Lower lobe of right lung (tissue), 2 donors: Measurements from ENCODE around the gene IRS2. TPM values are rescaled to one million over a fixed set of nuclear protein-coding genes. Genes with fewer than 3 reads are reported as not detected.

Experiments
- ATAC-seq, 2 donors: fragments of 200-7000 bp; cut with Tn5 transposase; one replicate each; pipeline ENCODE4 v1.9.1; 2020 to 2022; ENCODE audit warnings: mild to moderate bottlenecking in 2 of 2, moderate library complexity in 2 of 2
- DNase-seq: peaks from one replicate; pipeline ENCODE4 v3.0.0-alpha.2; 2020
- H3K27ac ChIP-seq: fragments of 200-600 bp; one replicate; pipeline ENCODE4 v1.8.0; 2022
- H3K27me3 ChIP-seq: fragments of 200-600 bp; one replicate; pipeline ENCODE4 v1.8.0; 2022; ENCODE audit warnings: low read depth
- H3K36me3 ChIP-seq: fragments of 200-600 bp; one replicate; pipeline ENCODE4 v1.8.0; 2022; ENCODE audit warnings: mild to moderate bottlenecking
- H3K4me1 ChIP-seq: fragments of 200-600 bp; one replicate; pipeline ENCODE4 v1.8.0; 2022
- H3K4me3 ChIP-seq: fragments of 200-600 bp; one replicate; pipeline ENCODE4 v1.8.0; 2022; ENCODE audit warnings: mild to moderate bottlenecking
- H3K9me3 ChIP-seq: fragments of 200-600 bp; one replicate; pipeline ENCODE4 v1.8.0; 2022
- intact Hi-C: fragments of 100-400 bp; cut with DNase I; formaldehyde crosslinking; loops from one replicate; pipeline ENCODE4 v1.11.0; 2022
- total RNA-seq: library from RNA; stranded (reverse); fragmentation: NEBNext Ultra II Directional; extraction: Animal tissue kit (Norgen Biotek cat#: 25700); gene quantifications from one replicate; pipeline ENCODE4 v1.2.1, GENCODE V29; 2021
- TF ChIP-seq, protein P1 (sequence below): fragments of 200-600 bp; IDR thresholded peaks from one replicate; pipeline ENCODE4 v1.8.0; 2022; ENCODE audit warnings: antibody characterized with exemption, mild to moderate bottlenecking
- donor health status: DM: no; HTN: yes; CAD: no; lungs with severe emphysema.

IRS2 gene
- total RNA-seq, 1 donor from 2014 or later, result 34.0 TPM

DNA sequence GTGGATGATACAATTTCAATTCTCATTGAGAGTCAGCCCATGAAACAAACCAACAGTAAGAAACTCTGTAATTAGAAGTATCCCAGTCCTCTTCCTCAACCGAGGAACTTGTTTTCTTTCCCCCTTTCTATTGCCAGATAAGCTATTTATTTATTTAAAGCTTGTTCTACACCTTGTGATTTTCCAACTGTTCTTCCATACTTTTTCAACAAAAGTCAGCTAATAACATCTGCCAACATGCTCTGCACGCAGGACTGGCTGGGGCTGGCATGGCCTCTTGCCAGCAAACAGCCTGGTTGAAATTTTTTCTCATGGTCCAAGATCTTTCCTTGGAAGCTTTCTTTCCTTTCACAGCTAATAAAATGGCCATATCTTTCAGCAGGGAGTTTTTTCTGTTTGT, 2.9 kb upstream of the IRS2 start:
- DNase-seq (no peak), ATAC-seq (no peak)
- H3K27ac ChIP-seq, result no peak overlapping the region
- peaks cover 2% of the 10 kb centered on the region for H3K36me3 ChIP-seq
- peaks cover 6% of the 10 kb centered on the region for H3K27me3 ChIP-seq
- TF ChIP-seq, protein P1, sequence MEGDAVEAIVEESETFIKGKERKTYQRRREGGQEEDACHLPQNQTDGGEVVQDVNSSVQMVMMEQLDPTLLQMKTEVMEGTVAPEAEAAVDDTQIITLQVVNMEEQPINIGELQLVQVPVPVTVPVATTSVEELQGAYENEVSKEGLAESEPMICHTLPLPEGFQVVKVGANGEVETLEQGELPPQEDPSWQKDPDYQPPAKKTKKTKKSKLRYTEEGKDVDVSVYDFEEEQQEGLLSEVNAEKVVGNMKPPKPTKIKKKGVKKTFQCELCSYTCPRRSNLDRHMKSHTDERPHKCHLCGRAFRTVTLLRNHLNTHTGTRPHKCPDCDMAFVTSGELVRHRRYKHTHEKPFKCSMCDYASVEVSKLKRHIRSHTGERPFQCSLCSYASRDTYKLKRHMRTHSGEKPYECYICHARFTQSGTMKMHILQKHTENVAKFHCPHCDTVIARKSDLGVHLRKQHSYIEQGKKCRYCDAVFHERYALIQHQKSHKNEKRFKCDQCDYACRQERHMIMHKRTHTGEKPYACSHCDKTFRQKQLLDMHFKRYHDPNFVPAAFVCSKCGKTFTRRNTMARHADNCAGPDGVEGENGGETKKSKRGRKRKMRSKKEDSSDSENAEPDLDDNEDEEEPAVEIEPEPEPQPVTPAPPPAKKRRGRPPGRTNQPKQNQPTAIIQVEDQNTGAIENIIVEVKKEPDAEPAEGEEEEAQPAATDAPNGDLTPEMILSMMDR, result no peak
- intact Hi-C loops, result no loop called here
- H3K4me1 ChIP-seq, result peaks cover 26% of the 10 kb centered on the region
- no peaks in the 10 kb centered on the region for H3K9me3 ChIP-seq
- no peak overlapping the region for H3K4me3 ChIP-seq

DNA sequence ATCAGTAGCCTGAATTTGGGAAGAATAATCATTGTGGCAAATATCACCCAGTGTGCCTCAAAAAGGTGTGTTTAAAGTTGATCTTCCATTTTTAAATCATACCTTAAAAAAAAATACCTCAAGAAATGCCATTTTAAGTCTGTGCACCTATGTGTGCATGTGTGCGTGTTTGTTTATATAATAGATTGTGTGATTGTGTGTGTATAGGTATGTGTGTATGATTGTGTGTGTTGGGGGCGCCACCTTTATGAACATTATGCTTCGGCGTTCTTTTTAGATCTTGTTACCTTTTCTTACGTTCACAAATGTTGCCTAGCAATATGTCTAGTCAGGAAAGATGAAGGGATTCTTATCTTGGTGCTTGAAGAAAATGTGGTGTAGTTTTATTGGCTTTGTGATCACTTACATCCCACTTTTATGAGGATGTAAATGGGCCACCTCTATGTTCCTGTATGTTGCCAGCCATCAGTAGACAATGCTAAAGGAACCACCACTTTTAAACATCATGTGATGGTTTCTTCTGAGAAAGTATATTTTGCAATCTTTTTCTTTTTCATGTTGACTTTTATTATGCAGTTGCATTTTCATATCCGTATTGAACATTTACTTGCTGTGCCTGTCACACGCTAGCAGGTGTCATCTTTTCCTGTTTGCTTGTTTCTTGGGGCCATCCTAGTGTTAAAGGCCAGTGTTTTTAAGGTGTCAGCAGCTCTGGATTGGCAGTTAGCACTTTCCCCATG, 2.2 kb upstream of the IRS2 start:
- intact Hi-C loops, result no loop called here
- H3K4me3 ChIP-seq, result no peak overlapping the region
- TF ChIP-seq, protein P1, result no peak
- no peak overlapping the region for H3K27ac ChIP-seq
- peaks cover 33% of the 10 kb centered on the region for H3K4me1 ChIP-seq
- ATAC-seq (no peak), DNase-seq (no peak)
- H3K9me3 ChIP-seq, result no peaks in the 10 kb centered on the region
- H3K36me3 ChIP-seq, result peaks cover 9% of the 10 kb centered on the region
- H3K27me3 ChIP-seq, result no peaks in the 10 kb centered on the region

DNA sequence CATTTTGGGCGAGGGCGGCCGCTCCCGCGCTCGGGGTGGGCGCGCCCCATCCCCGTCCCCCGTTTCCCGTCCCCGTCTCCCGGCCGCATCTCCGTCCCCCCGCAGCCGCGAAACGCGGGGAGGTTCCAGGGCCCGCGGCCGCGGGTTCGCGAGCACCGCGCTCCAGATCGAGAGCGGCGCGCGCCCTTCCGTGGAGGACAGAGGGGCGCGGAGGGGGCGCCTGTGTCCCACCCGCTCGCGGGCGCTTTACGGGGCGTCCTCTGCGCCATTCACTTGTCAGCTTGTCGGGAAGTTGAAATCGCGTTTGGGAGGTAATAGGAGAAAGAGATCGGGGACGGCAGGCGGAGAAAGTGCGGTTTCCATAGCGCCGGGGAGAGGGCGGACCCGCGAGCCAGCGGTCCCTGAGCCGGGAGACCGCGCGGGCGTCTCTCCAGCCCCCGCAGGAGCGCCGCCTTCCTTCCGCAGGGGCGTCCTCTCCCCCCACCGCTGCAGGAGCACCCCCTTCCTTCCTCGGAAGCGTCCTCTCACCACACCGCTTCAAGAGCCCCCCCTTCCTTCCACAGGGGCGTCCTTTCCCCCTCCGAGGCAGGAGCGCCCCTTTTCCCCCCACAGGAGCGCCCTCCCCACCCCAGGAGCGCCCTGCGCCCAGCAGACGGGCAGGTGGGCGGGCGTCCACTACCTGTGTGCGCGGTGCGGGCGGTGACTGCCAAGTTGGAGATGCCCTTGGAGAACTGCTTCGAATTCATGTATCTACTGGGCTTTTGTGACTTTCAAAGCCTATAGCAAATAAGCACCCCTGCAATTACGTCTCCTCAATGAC, 962 bp upstream of the IRS2 start:
- peaks cover 20% of the 10 kb centered on the region for H3K36me3 ChIP-seq
- DNase-seq (peak; percentile 66), ATAC-seq (peak; percentile 12 to 33)
- peak overlapping the region; percentile 83 for H3K27ac ChIP-seq
- H3K27me3 ChIP-seq, result no peaks in the 10 kb centered on the region
- H3K9me3 ChIP-seq, result no peaks in the 10 kb centered on the region
- TF ChIP-seq, protein P1, result no peak
- peak overlapping the region; percentile 68 for H3K4me3 ChIP-seq
- intact Hi-C loops, result no loop called here
- peaks cover 35% of the 10 kb centered on the region for H3K4me1 ChIP-seq

DNA sequence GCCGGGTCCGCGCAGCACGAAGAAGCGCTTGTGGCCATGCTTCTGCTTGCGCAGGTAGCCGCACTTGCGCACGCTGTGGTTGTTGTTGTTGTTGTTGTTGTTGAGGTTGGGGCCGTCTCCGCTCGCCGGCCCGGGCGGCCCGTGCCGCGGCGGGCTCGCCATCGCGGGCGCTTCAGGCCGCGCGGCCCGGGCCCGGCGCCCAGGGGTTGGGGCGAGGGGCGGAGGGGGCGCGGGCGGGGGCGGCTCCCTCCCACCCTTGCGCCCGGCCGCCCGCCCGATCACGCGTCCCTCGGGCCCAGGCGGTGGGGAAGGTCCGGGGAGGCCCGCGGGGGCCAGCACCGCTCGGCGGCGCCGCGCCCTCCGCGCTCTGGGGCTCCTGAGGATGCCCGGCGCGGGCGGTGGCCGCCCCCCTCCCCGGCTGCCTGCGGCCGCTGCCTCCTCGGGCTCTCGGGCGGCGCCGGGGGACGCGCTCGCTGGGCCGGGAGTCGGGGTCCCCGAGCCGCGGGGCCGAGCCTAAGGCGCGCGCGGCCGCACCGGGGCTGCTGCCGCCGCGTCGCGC, 412 bp downstream of the IRS2 start:
- Histone ChIP-seq H3K4me1 (peaks cover 48% of the 10 kb centered on the region), H3K27me3 (no peaks in the 10 kb centered on the region), H3K27ac (peak overlapping the region; percentile 81), H3K36me3 (peaks cover 34% of the 10 kb centered on the region), H3K9me3 (no peaks in the 10 kb centered on the region), H3K4me3 (peak overlapping the region; percentile 68)
- TF ChIP-seq, protein P1, result no peak
- intact Hi-C loops, result no loop called here
- peak in 1 of 2 donors; percentile 1 for ATAC-seq
- DNase-seq, result peak; percentile 61

DNA sequence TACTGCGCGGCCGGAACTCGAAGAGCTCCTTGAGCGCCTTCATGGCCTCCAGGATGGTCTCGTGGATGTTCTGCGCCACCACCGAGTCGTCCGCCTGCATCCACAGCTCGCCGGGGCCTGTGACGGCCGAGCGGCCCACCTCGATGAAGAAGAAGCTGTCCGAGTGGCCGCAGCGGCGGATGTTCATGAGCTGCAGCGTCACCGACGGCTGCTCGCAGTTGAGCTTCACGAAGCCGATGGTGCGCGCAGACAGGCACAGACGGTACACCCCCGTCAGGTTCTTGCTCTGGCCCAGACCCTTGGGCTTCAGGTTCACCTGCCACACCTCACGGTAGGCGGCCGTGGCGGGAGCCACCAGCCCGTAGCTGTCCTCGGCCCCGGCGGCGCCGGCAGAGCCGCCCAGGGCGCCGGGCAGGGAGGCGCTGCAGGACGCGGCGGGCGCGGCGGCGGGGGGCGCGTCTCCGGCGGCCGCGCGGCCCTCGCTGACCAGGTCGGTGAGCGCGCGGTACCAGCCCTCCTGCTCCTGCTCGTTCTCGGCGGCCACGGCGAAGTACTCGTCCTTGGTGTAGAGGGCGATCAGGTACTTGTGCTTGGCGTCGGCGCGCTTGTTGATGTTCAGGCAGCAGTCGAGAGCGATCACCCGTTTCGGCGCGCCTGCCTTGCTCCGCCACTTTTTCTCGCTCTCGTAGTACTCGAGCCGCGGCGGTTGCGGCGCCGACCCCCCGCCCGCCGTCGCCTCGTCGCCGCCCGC, 1.1 kb downstream of the IRS2 start:
- ATAC-seq, result no peak
- no peaks in the 10 kb centered on the region for H3K9me3 ChIP-seq
- TF ChIP-seq, protein P1, result no peak
- DNase-seq, result peak; percentile 79
- peak overlapping the region; percentile 81 for H3K27ac ChIP-seq
- peaks cover 35% of the 10 kb centered on the region for H3K36me3 ChIP-seq
- intact Hi-C loops, result no loop called here
- peak overlapping the region; percentile 68 for H3K4me3 ChIP-seq
- H3K27me3 ChIP-seq, result no peaks in the 10 kb centered on the region
- peaks cover 55% of the 10 kb centered on the region for H3K4me1 ChIP-seq
